Measurements from ENCODE around the gene PROM1. TPM values are rescaled to one million over a fixed set of nuclear protein-coding genes. Genes with fewer than 3 reads are reported as not detected.

PROM1 gene
- total RNA-seq, 1 donor from 2014 or later, result 12.4 TPM

GRCh38 chr4:16007471-16008095, 76.2 kb downstream of the PROM1 start:
- Mint-ChIP-seq H3K27me3 (ENCODE audit: low read depth) (no peaks in the 10 kb centered on the region), H3K4me3 (no peak overlapping the region), H3K9me3 (no peaks in the 10 kb centered on the region), H3K36me3 (no peaks in the 10 kb centered on the region), H3K4me1 (peaks cover 4% of the 10 kb centered on the region), H3K27ac (peak overlapping the region; percentile 41)
- DNase-seq (ENCODE audit: low spot score in 2 of 2, unreplicated experiment in 2 of 2), result no peak
- no peak for TF ChIP-seq CTCF (IDR thresholded peaks at IDR 0.05; ENCODE audit: unreplicated experiment)

- DNase-seq (ENCODE audit: low spot score in 2 of 2, unreplicated experiment in 2 of 2), result no peak
- Mint-ChIP-seq H3K4me1 (peaks cover 4% of the 10 kb centered on the region), H3K27me3 (ENCODE audit: low read depth) (no peaks in the 10 kb centered on the region), H3K9me3 (no peaks in the 10 kb centered on the region), H3K4me3 (no peak overlapping the region), H3K36me3 (no peaks in the 10 kb centered on the region), H3K27ac (peak overlapping the region; percentile 43)
- no peak for TF ChIP-seq CTCF (IDR thresholded peaks at IDR 0.05; ENCODE audit: unreplicated experiment)
These were observed 76.9 kb downstream of the PROM1 start for GRCh38 chr4:16006771-16007446.

- Mint-ChIP-seq H3K27ac (no peak overlapping the region), H3K4me3 (no peak overlapping the region), H3K4me1 (peaks cover 4% of the 10 kb centered on the region), H3K36me3 (no peaks in the 10 kb centered on the region), H3K9me3 (no peaks in the 10 kb centered on the region), H3K27me3 (ENCODE audit: low read depth) (no peaks in the 10 kb centered on the region)
- TF ChIP-seq CTCF (IDR thresholded peaks at IDR 0.05; ENCODE audit: unreplicated experiment), result no peak
- no peak for DNase-seq (ENCODE audit: low spot score in 2 of 2, unreplicated experiment in 2 of 2)
These were observed 78.1 kb downstream of the PROM1 start for GRCh38 chr4:16005676-16006075.

GRCh38 chr4:16001484-16001858, 82.4 kb downstream of the PROM1 start:
- no peak overlapping the region for H3K4me3 Mint-ChIP-seq
- no peaks in the 10 kb centered on the region for H3K9me3 Mint-ChIP-seq
- peak; percentile 68 for TF ChIP-seq CTCF (IDR thresholded peaks at IDR 0.05; ENCODE audit: unreplicated experiment)
- H3K27me3 Mint-ChIP-seq (ENCODE audit: low read depth), result no peaks in the 10 kb centered on the region
- DNase-seq (ENCODE audit: low spot score in 2 of 2, unreplicated experiment in 2 of 2), result peak in 1 of 2 experiments; percentile 66
- H3K4me1 Mint-ChIP-seq, result no peaks in the 10 kb centered on the region
- no peaks in the 10 kb centered on the region for H3K36me3 Mint-ChIP-seq
- H3K27ac Mint-ChIP-seq, result no peak overlapping the region

- DNase-seq (ENCODE audit: low spot score in 2 of 2, unreplicated experiment in 2 of 2), result no peak
- no peak overlapping the region for H3K4me3 Mint-ChIP-seq
- H3K27ac Mint-ChIP-seq, result no peak overlapping the region
- no peak for TF ChIP-seq CTCF (IDR thresholded peaks at IDR 0.05; ENCODE audit: unreplicated experiment)
- H3K27me3 Mint-ChIP-seq (ENCODE audit: low read depth), result no peaks in the 10 kb centered on the region
- no peaks in the 10 kb centered on the region for H3K4me1 Mint-ChIP-seq
- H3K9me3 Mint-ChIP-seq, result no peaks in the 10 kb centered on the region
- H3K36me3 Mint-ChIP-seq, result no peaks in the 10 kb centered on the region
These were observed 82.9 kb downstream of the PROM1 start for GRCh38 chr4:16000708-16001483.

Measured in mesothelial cell of epicardium (in vitro differentiated cells).